Mucosa of stomach (tissue), 1 donor: ENCODE results near the gene EEA1.

ENCODE experiments used
- H3K27me3 ChIP-seq: one replicate; pipeline ENCODE4 v1.7.0; 2013; ENCODE audit warnings: mild to moderate bottlenecking, low read length; ENCODE audit not compliant: control insufficient read depth, insufficient read depth
- H3K36me3 ChIP-seq: one replicate; pipeline ENCODE4 v1.7.0; 2013; ENCODE audit warnings: low read length; ENCODE audit not compliant: control insufficient read depth, insufficient read depth
- H3K4me1 ChIP-seq: one replicate; pipeline ENCODE4 v1.7.0; 2013; ENCODE audit warnings: mild to moderate bottlenecking, low read length; ENCODE audit not compliant: control insufficient read depth, insufficient read depth
- H3K4me3 ChIP-seq: one replicate; pipeline ENCODE4 v1.7.0; 2013; ENCODE audit warnings: low read length
- H3K9ac ChIP-seq: one replicate; pipeline ENCODE4 v1.7.0; 2013; ENCODE audit warnings: mild to moderate bottlenecking, low read length, moderate library complexity
- H3K9me3 ChIP-seq: one replicate; pipeline ENCODE4 v1.7.0; 2013; ENCODE audit warnings: mild to moderate bottlenecking, low read length, moderate library complexity; ENCODE audit not compliant: control insufficient read depth
- donor health status: Pancreatic carcinoma.

EEA1 gene

DNA sequence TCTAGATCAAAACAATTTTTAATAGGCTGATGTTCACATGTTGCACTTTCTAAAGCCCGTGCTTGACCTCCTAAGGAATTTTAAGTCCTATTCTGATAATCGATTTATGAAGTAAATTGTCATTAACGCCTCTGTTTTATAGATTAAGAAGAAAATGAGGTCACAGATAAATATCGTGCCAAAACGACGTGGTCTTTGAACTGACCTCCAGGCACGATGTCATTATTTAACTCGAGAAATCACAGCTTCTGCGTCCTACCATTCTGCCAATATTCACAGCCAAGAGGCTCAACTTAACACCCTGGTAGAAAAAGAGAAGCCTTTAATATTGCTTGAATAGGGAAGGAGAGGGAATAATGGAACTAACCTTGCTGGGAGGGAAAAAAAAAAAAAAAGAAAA lies 888 bp upstream of the EEA1 start:
- H3K9ac ChIP-seq: peak overlapping the region; percentile 100
- H3K27me3 ChIP-seq: no peaks in the 10 kb centered on the region
- peak overlapping the region; percentile 98 for H3K4me3 ChIP-seq
- H3K4me1 ChIP-seq: peaks cover 18% of the 10 kb centered on the region
- H3K36me3 ChIP-seq: no peaks in the 10 kb centered on the region
- no peaks in the 10 kb centered on the region for H3K9me3 ChIP-seq

DNA sequence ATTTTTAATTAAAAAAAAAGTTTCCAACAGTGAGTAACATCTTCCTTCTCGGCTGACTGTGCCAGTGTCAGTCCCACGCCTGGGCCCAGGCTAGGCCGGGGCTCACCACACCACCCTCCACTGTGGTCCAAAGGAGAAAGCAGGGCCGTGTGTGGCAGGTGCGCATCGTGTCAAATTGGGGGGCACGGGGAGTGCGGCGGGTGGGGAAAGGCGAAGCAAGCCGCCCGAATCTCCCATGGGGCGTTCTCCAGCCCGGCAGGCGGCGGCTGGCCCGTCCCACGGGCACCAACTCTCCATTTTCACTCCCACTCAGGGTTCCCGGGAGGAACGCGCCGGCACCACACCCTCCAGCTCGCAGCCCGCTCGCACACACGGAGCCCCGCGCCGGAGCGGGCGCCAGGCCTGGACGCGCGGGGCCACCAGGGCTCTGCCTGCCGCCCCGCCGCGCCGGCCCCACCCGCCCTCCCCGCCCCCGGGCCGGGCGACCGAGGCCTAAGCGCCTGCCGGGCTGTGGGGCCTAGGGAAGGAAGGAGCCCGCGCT lies 604 bp downstream of the EEA1 start:
- H3K9ac ChIP-seq: peak overlapping the region; percentile 94
- peaks cover 18% of the 10 kb centered on the region for H3K4me1 ChIP-seq
- no peaks in the 10 kb centered on the region for H3K36me3 ChIP-seq
- H3K9me3 ChIP-seq: no peaks in the 10 kb centered on the region
- H3K4me3 ChIP-seq: peak overlapping the region; percentile 63
- H3K27me3 ChIP-seq: no peaks in the 10 kb centered on the region

DNA sequence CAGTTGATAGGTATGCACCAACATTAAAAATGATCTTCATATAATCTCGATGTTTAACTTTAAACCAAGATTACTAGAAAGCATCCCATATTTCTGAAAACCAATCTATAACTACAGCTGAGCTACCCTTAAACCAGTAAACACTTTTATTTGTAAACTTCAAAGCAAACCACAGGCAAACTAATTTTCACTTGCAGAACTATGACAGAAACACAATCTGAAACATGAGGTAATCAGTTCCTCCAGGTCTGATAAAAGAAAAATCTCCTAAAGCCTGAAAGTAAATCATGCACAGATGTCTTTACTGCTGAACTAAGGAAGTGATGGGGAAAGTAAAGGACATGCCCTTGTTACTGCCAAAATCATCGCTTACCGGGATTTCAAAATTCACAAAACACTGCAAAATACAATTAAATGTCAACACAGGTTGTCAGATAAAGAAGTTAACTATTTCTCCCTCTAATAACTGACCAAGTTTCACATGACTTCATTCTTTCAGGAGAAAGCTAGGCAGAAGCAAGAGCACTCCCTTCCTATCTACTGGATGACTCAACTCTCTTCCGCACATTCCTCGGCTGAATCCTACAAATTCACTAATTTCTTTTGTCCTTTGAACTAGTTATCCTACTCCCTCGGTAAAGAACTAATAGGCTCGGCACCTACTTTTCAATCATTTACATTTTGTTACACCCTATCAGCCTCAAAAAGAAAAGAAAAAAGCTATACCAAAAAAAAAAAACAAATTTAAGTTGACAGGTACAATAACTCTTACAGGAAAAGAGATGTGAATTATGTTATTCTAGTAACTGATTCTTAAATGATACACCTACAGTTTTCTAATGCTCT lies 1.4 kb downstream of the EEA1 start:
- Histone ChIP-seq H3K9me3 (no peaks in the 10 kb centered on the region), H3K4me3 (peak overlapping the region; percentile 27), H3K9ac (peak overlapping the region; percentile 94), H3K4me1 (peaks cover 18% of the 10 kb centered on the region), H3K36me3 (no peaks in the 10 kb centered on the region), H3K27me3 (no peaks in the 10 kb centered on the region)

DNA sequence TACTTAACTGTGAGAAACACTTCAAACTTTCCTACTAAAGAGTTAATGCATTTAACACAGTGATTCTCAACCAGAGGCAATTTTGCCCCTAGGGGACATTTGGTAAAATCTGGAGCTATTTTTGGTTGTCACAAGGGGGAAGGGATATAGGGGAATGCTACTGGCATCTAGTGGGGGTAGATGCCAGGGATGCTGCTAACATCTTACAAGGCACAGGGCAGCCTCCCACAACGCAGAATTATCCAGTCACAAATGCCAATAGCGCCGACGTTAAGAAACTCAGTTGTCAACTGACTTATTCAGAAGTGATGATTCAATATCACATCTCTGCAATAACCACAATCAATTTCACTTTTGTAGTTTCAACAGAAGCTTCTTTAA lies 2.0 kb downstream of the EEA1 start:
- peaks cover 18% of the 10 kb centered on the region for H3K4me1 ChIP-seq
- no peaks in the 10 kb centered on the region for H3K36me3 ChIP-seq
- no peak overlapping the region for H3K4me3 ChIP-seq
- H3K27me3 ChIP-seq: no peaks in the 10 kb centered on the region
- peak overlapping the region; percentile 94 for H3K9ac ChIP-seq
- no peaks in the 10 kb centered on the region for H3K9me3 ChIP-seq

DNA sequence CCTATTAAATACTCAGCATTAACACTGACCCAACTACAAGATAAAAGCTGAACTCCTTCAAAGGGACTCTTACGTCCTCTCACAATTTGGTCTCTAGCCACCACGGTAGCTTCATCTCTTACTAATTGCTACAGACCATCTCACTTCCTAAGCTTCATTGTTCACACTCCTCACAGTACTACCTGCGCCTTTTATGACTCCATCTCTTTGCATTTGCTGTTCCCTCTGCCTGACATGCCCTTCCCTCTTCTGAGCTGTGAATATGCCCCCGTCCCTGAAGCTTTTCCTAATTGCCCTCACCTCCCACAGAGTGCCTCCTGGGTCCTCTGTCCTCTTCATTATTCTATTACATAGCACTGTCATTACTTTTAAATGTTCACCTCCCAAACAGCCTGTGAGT lies 2.5 kb downstream of the EEA1 start:
- Histone ChIP-seq H3K27me3 (no peaks in the 10 kb centered on the region), H3K9ac (peak overlapping the region; percentile 94), H3K36me3 (no peaks in the 10 kb centered on the region), H3K4me1 (peaks cover 18% of the 10 kb centered on the region), H3K9me3 (no peaks in the 10 kb centered on the region), H3K4me3 (no peak overlapping the region)

DNA sequence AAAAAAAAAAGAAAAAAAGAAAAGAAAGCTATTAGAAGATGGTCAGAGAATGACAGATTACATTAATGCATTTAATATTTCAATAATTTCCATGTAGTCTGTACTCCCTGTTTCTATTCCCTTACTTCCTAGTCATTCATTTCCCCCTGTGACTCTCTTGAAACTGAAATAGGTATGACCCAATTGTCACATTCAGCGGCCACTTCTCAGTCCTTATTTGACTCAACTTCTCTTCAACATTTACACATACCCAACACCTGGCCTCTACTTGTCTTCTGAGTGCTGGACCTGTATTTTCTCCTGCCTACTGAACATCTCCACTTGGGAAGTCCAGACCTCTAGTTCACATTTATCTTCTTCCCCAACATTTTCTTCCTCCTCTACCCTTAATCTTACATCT lies 7.2 kb downstream of the EEA1 start:
- no peak overlapping the region for H3K4me3 ChIP-seq
- H3K9me3 ChIP-seq: no peaks in the 10 kb centered on the region
- H3K27me3 ChIP-seq: no peaks in the 10 kb centered on the region
- no peak overlapping the region for H3K9ac ChIP-seq
- no peaks in the 10 kb centered on the region for H3K36me3 ChIP-seq
- H3K4me1 ChIP-seq: peaks cover 6% of the 10 kb centered on the region

DNA sequence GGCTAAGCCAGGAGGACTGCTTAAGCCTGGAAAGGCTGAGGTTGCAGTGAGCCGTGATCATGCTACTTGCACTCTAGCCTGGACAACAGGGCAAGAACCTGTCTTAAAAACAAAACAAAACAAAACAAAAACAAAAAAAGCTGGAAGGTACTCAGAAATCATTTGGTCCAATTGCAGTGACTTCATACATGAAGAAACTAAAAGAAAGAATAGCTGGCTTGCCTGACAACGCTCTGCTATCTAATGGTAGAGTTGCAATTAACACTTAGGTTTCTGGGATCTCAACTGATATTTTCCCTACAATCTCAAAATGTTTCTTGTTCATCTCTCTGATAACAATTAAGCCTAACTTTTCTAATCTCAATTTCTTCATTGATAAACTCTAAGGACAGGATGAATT lies 13.7 kb downstream of the EEA1 start:
- Histone ChIP-seq H3K9ac (no peak overlapping the region), H3K36me3 (no peaks in the 10 kb centered on the region), H3K4me3 (no peak overlapping the region), H3K27me3 (no peaks in the 10 kb centered on the region), H3K4me1 (no peaks in the 10 kb centered on the region), H3K9me3 (no peaks in the 10 kb centered on the region)

DNA sequence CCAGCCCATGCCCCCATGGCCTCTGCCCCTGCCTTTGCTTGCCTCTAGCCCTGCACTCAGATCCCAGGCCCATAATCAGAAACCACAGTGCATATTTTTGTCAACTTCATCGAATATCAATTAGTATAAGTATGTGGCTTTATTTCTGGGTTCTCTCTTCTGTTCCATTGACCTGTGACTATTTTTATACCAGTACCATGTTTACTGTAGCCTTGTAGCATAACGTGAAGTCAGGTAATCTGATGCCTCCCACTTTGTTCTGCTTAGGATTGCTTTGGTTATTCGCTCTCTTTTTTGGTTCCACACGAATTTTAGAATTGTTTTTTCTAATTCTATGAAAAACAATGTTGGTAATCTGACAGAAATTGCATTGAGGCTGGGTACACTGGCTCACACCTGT lies 14.9 kb downstream of the EEA1 start:
- Histone ChIP-seq H3K27me3 (no peaks in the 10 kb centered on the region), H3K9me3 (no peaks in the 10 kb centered on the region), H3K4me3 (no peak overlapping the region), H3K4me1 (no peaks in the 10 kb centered on the region), H3K9ac (no peak overlapping the region), H3K36me3 (no peaks in the 10 kb centered on the region)

DNA sequence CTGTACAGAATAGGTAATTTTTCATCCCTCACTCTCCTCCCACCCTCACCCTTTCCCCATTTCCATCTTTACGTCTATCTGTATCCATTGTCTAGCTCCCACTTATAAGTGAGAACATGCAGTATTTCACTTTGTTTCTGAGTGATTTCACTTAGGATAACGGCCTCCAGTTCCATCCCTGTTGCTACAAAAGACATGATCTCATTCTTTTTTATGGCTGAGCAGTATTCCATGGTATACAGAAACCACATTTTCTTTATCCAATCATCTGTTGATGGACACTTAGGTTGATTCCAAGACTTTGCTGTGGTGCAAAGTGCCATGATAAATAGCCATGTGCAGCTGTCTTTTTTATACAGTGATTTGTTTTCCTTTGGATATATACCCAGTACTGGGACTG lies 16.4 kb downstream of the EEA1 start:
- Histone ChIP-seq H3K4me3 (no peak overlapping the region), H3K36me3 (no peaks in the 10 kb centered on the region), H3K9ac (no peak overlapping the region), H3K27me3 (no peaks in the 10 kb centered on the region), H3K9me3 (no peaks in the 10 kb centered on the region), H3K4me1 (no peaks in the 10 kb centered on the region)

DNA sequence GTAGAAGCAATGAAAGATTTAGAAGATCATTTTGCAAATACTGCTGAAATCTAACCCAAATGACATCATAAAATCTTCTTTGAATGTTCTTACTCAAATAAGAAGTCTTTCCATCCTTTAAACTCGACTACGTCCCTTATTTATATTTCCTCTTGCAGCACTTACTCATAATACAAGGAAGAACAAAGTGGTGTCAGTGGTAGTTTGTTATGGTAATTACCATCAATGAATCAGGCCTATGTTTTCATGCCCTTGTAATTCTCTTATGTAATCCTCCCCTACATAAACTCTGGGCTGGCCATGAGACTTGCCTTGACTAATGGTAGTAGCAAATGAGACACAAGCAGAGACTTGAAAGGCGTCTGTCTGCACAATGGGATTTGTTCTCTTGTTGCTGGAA lies 17.0 kb downstream of the EEA1 start:
- no peaks in the 10 kb centered on the region for H3K4me1 ChIP-seq
- H3K9ac ChIP-seq: no peak overlapping the region
- H3K27me3 ChIP-seq: no peaks in the 10 kb centered on the region
- no peaks in the 10 kb centered on the region for H3K9me3 ChIP-seq
- no peaks in the 10 kb centered on the region for H3K36me3 ChIP-seq
- H3K4me3 ChIP-seq: no peak overlapping the region

DNA sequence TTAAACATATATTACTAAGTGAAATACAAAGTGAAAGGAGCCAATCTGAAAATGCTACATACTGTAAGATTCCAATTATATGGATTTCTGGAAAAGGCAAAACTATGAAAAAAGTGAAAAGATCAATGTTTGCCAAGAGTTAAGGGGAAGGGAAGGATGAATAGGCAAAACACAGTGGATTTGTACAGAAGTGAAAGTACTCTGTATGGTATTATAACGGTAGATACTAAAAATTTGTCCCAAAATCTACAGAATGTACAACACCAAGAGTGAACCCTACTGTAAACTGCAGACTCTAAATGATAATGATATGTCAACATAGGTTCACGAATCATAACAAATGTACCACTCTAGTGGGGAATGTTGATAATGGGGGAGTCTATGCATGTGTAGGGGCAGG lies 17.8 kb downstream of the EEA1 start:
- Histone ChIP-seq H3K4me3 (no peak overlapping the region), H3K36me3 (no peaks in the 10 kb centered on the region), H3K4me1 (no peaks in the 10 kb centered on the region), H3K9me3 (no peaks in the 10 kb centered on the region), H3K27me3 (no peaks in the 10 kb centered on the region), H3K9ac (no peak overlapping the region)

DNA sequence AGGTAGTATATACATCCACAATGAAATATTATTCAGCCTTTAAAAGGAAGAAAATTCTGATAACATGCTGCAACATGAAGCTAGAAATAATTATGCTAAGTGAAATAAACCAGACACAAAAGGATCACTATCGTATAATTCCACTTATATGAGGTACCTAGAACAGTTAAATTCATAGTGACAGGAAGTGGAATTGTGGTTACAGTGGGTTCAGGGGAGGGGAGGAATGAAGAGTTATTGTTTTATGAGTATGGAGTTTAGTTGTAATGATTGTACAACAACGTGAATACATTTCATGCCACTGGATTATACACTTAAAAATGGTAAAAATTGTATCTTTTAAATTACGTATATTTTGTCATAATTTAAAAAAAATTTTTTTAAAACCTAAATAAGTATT lies 21.0 kb downstream of the EEA1 start:
- Histone ChIP-seq H3K9ac (no peak overlapping the region), H3K4me3 (no peak overlapping the region), H3K4me1 (no peaks in the 10 kb centered on the region), H3K36me3 (no peaks in the 10 kb centered on the region), H3K9me3 (no peaks in the 10 kb centered on the region), H3K27me3 (no peaks in the 10 kb centered on the region)
